ENCODE data around the gene MAGI1.

The MAGI1 gene

DNA sequence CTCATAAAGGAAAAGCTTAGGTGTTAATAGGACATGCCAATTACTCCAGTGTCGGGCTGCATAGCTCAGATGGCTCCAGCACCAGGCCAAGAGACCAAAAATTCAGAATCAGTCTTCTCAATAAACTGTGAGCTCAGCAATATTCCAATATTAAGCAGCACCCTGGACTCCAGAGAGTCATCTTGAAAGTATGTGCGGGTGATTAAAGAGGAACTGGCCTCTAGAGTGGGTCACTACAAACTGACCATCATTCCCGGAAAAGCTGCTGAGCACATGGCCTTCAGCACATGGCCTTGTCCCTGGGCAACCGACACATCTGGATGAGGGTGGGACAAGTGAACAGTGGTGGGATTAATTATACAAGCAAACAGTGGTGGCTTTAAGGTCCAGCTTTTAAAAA lies 59.0 kb downstream of the MAGI1 start:
- Mint-ChIP-seq H3K9me3 (ENCODE audit: low read depth) (no peaks in the 10 kb centered on the region), H3K27me3 (no peaks in the 10 kb centered on the region), H3K36me3 (no peaks in the 10 kb centered on the region), H3K4me3 (no peak overlapping the region), H3K27ac (no peak overlapping the region), H3K4me1 (ENCODE audit: low read depth) (no peaks in the 10 kb centered on the region)

- Mint-ChIP-seq H3K4me1 (ENCODE audit: low read depth) (no peaks in the 10 kb centered on the region), H3K27ac (no peak overlapping the region)
Observed at GRCh38 chr3:65979162-65979561, 59.6 kb downstream of the MAGI1 start.

GRCh38 chr3:65978116-65978515 lies 60.6 kb downstream of the MAGI1 start:
- H3K4me1 Mint-ChIP-seq (ENCODE audit: low read depth), result no peaks in the 10 kb centered on the region
- no peaks in the 10 kb centered on the region for H3K27me3 Mint-ChIP-seq
- H3K9me3 Mint-ChIP-seq (ENCODE audit: low read depth), result no peaks in the 10 kb centered on the region
- H3K27ac Mint-ChIP-seq, result no peak overlapping the region
- no peak overlapping the region for H3K4me3 Mint-ChIP-seq
- H3K36me3 Mint-ChIP-seq, result no peaks in the 10 kb centered on the region

More at GRCh38 chr3:65979162-65979561, 59.6 kb downstream of the MAGI1 start:
- H3K27me3 Mint-ChIP-seq, result no peaks in the 10 kb centered on the region
- H3K9me3 Mint-ChIP-seq (ENCODE audit: low read depth), result no peaks in the 10 kb centered on the region
- no peak overlapping the region for H3K4me3 Mint-ChIP-seq
- no peaks in the 10 kb centered on the region for H3K36me3 Mint-ChIP-seq

DNA sequence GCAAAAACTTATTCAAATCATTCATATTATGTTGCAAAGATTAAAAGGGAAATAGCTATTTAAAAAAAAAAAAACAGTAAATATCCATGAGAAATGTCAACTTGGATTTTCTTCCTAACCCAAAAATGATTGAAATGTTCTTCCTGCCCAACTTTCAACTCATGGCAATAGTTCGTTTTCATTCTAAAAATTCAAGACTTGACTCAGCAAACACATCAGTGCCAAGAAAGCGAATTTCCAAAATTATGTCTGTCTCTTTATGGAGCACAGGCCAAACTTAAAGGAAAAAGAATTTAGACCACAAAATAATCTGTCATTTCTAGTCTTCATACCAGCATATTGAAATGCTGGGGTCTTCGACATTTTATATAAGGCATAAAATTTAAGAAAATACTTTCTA lies 63.7 kb downstream of the MAGI1 start:
- Mint-ChIP-seq H3K36me3 (no peaks in the 10 kb centered on the region), H3K9me3 (ENCODE audit: low read depth) (peaks cover 3% of the 10 kb centered on the region), H3K4me1 (ENCODE audit: low read depth) (no peaks in the 10 kb centered on the region), H3K27me3 (no peaks in the 10 kb centered on the region), H3K27ac (no peak overlapping the region), H3K4me3 (no peak overlapping the region)

GRCh38 chr3:65974509-65974908 lies 64.2 kb downstream of the MAGI1 start:
- Mint-ChIP-seq H3K27ac (no peak overlapping the region), H3K9me3 (ENCODE audit: low read depth) (peaks cover 3% of the 10 kb centered on the region), H3K4me1 (ENCODE audit: low read depth) (no peaks in the 10 kb centered on the region), H3K36me3 (no peaks in the 10 kb centered on the region), H3K4me3 (no peak overlapping the region), H3K27me3 (no peaks in the 10 kb centered on the region)

GRCh38 chr3:65972765-65973164 lies 66.0 kb downstream of the MAGI1 start:
- Mint-ChIP-seq H3K4me1 (ENCODE audit: low read depth) (no peaks in the 10 kb centered on the region), H3K4me3 (no peak overlapping the region), H3K36me3 (no peaks in the 10 kb centered on the region), H3K9me3 (ENCODE audit: low read depth) (peaks cover 3% of the 10 kb centered on the region), H3K27me3 (peaks cover 2% of the 10 kb centered on the region), H3K27ac (no peak overlapping the region)

GRCh38 chr3:65971293-65972252 lies 67.1 kb downstream of the MAGI1 start:
- Mint-ChIP-seq H3K9me3 (ENCODE audit: low read depth) (peaks cover 3% of the 10 kb centered on the region), H3K27me3 (peaks cover 2% of the 10 kb centered on the region), H3K36me3 (no peaks in the 10 kb centered on the region), H3K4me1 (ENCODE audit: low read depth) (no peaks in the 10 kb centered on the region), H3K27ac (no peak overlapping the region), H3K4me3 (no peak overlapping the region)

DNA sequence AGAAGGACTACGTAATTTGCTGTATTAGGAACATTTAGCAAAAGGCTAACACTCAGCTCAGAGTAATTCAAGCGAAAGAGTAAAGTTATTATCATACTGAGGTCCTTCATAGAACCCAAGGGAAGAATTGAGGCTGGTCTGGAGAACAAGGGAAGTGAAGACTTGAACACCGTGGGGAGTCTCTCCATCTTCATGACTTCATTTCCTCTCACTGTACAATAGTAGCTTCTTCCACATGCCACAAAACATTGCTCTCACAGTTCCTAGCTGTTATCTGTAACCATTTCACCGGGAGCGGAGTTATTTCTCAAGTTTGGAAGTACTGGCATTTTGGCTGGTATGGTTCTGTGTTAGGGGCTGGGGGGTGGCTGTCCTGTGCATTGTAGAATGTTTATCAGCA lies 69.7 kb downstream of the MAGI1 start:
- H3K36me3 Mint-ChIP-seq, result no peaks in the 10 kb centered on the region
- H3K9me3 Mint-ChIP-seq (ENCODE audit: low read depth), result peaks cover 5% of the 10 kb centered on the region
- no peak overlapping the region for H3K4me3 Mint-ChIP-seq
- H3K4me1 Mint-ChIP-seq (ENCODE audit: low read depth), result peaks cover 8% of the 10 kb centered on the region
- H3K27me3 Mint-ChIP-seq, result peaks cover 2% of the 10 kb centered on the region
- no peak overlapping the region for H3K27ac Mint-ChIP-seq

GRCh38 chr3:65967451-65967850 lies 71.3 kb downstream of the MAGI1 start:
- H3K27me3 Mint-ChIP-seq, result peaks cover 2% of the 10 kb centered on the region
- no peak overlapping the region for H3K4me3 Mint-ChIP-seq
- H3K9me3 Mint-ChIP-seq (ENCODE audit: low read depth), result peaks cover 8% of the 10 kb centered on the region
- peaks cover 13% of the 10 kb centered on the region for H3K4me1 Mint-ChIP-seq (ENCODE audit: low read depth)
- H3K27ac Mint-ChIP-seq, result no peak overlapping the region
- no peaks in the 10 kb centered on the region for H3K36me3 Mint-ChIP-seq

DNA sequence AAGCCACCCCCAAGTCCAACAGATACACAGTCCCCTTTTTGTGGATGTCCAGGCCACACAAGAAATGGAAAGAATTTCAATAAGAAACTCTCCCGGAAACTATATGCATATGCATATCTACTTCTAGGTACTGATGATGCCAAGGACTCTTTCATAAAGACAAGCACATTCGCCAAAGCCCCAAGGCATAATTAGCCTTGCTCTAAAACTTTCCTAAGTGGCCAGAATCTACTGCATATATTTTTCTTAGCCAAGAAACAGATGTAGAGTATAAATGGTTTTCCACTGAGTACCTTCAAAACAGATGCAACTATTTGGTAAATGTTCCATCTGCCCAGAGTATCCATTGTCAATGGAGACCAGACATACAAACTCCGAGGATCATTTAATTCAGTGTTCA lies 73.9 kb downstream of the MAGI1 start:
- H3K9me3 Mint-ChIP-seq (ENCODE audit: low read depth), result peaks cover 4% of the 10 kb centered on the region
- no peak overlapping the region for H3K4me3 Mint-ChIP-seq

GRCh38 chr3:65963787-65964677 lies 74.7 kb downstream of the MAGI1 start:
- no peaks in the 10 kb centered on the region for H3K36me3 Mint-ChIP-seq
- H3K4me3 Mint-ChIP-seq, result peak overlapping the region; percentile 49
- H3K27me3 Mint-ChIP-seq, result peaks cover 2% of the 10 kb centered on the region
- peaks cover 13% of the 10 kb centered on the region for H3K4me1 Mint-ChIP-seq (ENCODE audit: low read depth)
- H3K9me3 Mint-ChIP-seq (ENCODE audit: low read depth), result peaks cover 4% of the 10 kb centered on the region
- H3K27ac Mint-ChIP-seq, result peak overlapping the region; percentile 90

More for the DNA sequence above, 73.9 kb downstream of the MAGI1 start:
- H3K27ac Mint-ChIP-seq, result peak overlapping the region; percentile 7
- peaks cover 13% of the 10 kb centered on the region for H3K4me1 Mint-ChIP-seq (ENCODE audit: low read depth)
- no peaks in the 10 kb centered on the region for H3K36me3 Mint-ChIP-seq
- H3K27me3 Mint-ChIP-seq, result peaks cover 2% of the 10 kb centered on the region

GRCh38 chr3:65961733-65962132 lies 77.0 kb downstream of the MAGI1 start:
- Mint-ChIP-seq H3K27ac (no peak overlapping the region), H3K4me3 (no peak overlapping the region), H3K27me3 (no peaks in the 10 kb centered on the region), H3K4me1 (ENCODE audit: low read depth) (peaks cover 13% of the 10 kb centered on the region), H3K36me3 (no peaks in the 10 kb centered on the region), H3K9me3 (ENCODE audit: low read depth) (peaks cover 7% of the 10 kb centered on the region)

DNA sequence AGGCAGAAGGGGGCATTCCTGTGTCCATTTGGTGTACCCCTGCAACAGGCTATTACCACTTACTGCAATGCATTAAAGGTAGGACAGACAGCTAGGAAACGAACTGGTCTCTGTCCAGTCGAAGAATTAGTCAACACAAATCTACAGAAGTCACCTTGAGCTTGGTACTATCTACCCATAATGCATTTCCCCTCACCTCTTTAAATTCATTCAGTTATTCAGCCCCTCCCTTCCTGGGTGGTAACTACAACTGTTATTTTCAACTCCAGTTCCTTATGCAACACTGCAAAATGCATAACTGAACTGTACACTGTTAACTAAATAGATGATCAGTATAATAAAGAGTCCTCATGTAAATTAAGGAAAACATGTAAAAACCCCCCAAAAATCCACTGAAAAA lies 77.6 kb downstream of the MAGI1 start:
- Mint-ChIP-seq H3K27ac (no peak overlapping the region), H3K4me1 (ENCODE audit: low read depth) (peaks cover 13% of the 10 kb centered on the region), H3K4me3 (no peak overlapping the region), H3K9me3 (ENCODE audit: low read depth) (peaks cover 7% of the 10 kb centered on the region), H3K27me3 (no peaks in the 10 kb centered on the region), H3K36me3 (no peaks in the 10 kb centered on the region)

GRCh38 chr3:65960087-65960486 lies 78.6 kb downstream of the MAGI1 start:
- peaks cover 7% of the 10 kb centered on the region for H3K9me3 Mint-ChIP-seq (ENCODE audit: low read depth)
- no peaks in the 10 kb centered on the region for H3K36me3 Mint-ChIP-seq

GRCh38 chr3:65958216-65958615 lies 80.5 kb downstream of the MAGI1 start:
- H3K27me3 Mint-ChIP-seq, result no peaks in the 10 kb centered on the region
- no peaks in the 10 kb centered on the region for H3K4me1 Mint-ChIP-seq (ENCODE audit: low read depth)
- H3K27ac Mint-ChIP-seq, result no peak overlapping the region
- peaks cover 3% of the 10 kb centered on the region for H3K9me3 Mint-ChIP-seq (ENCODE audit: low read depth)
- no peaks in the 10 kb centered on the region for H3K36me3 Mint-ChIP-seq
- no peak overlapping the region for H3K4me3 Mint-ChIP-seq

More at GRCh38 chr3:65960087-65960486, 78.6 kb downstream of the MAGI1 start:
- Mint-ChIP-seq H3K27me3 (no peaks in the 10 kb centered on the region), H3K4me3 (no peak overlapping the region), H3K27ac (no peak overlapping the region), H3K4me1 (ENCODE audit: low read depth) (peaks cover 13% of the 10 kb centered on the region)
